Activated CD4-positive, alpha-beta T cell treated with anti-CD3 and anti-CD28 coated beads for 24 hours (primary cell): Measurements from ENCODE around the gene PPP2R1A.
"Not testable (repeated sequence)": the region's sequence is repeated elsewhere in the genome, so short reads cannot be mapped to it uniquely, and the experiment has no call there.

ENCODE experiments used
- DNase-seq, 2 donors: peaks; one replicate each; pipeline ENCODE4 v3.0.0-alpha.2; 2020; ENCODE audit warnings: low read depth in 2 of 2

Gene PPP2R1A

DNA sequence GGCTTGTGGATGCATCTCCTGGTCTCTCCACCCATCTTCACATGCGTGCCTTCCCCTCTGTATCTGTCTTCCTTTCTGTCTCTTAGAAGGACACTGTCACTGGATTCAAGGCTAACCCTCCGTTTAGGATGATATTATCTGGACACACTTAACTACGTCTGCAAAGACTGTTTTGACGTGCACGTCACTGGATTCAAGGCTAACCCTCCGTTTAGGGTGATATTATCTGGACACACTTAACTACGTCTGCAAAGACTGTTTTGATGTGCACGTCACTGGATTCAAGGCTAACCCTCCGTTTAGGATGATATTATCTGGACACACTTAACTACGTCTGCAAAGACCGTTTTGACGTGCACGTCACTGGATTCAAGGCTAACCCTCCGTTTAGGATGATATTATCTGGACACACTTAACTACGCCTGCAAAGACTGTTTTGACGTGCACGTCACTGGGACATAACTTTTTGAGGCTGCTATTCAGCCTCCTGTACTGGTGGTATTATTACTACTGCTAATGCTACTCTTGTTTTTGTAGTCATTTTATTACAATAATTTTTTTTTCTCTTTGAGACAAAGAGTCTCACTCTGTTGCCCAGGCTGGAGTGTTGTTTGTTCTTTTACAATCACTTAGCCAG is 11.0 kb downstream of the PPP2R1A start:
- not testable (repeated sequence) for DNase-seq

- no peak for DNase-seq
Measured at GRCh38 chr19:52206481-52206880, 16.6 kb downstream of the PPP2R1A start.

DNA sequence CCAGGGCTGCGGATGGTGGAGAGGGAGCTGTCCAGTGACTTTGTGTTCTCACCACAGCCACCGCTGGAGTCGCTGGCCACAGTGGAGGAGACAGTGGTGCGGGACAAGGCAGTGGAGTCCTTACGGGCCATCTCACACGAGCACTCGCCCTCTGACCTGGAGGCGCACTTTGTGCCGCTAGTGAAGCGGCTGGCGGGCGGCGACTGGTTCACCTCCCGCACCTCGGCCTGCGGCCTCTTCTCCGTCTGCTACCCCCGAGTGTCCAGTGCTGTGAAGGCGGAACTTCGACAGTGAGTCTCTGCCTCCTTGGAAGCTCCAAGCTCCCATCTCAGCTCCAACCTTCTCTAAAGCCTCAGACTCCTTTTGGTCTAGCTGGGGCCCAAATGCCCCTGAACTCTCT is 21.4 kb downstream of the PPP2R1A start:
- DNase-seq: no peak

- DNase-seq: no peak
Measured at GRCh38 chr19:52211926-52212571, 22.2 kb downstream of the PPP2R1A start.

DNA sequence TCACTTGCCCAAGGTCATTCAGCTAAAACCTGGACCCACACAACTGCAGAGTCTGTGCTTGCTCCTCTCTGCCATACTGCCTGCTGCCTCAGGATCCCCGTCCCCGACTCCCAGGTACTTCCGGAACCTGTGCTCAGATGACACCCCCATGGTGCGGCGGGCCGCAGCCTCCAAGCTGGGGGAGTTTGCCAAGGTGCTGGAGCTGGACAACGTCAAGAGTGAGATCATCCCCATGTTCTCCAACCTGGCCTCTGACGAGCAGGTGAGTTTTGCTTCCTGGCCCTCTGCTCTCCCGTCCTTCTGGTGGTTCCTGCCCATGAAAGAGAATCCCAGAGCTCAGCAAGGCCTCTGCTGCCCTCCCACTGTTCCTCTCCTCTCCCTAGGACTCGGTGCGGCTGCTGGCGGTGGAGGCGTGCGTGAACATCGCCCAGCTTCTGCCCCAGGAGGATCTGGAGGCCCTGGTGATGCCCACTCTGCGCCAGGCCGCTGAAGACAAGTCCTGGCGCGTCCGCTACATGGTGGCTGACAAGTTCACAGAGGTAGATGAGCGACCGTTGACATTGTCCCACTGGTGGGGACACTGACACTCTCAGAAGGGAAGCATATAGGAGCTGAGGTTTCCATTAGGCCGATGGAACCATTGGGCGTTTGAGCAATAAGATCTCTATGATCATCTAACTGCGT is 22.9 kb downstream of the PPP2R1A start:
- DNase-seq: no peak

DNA sequence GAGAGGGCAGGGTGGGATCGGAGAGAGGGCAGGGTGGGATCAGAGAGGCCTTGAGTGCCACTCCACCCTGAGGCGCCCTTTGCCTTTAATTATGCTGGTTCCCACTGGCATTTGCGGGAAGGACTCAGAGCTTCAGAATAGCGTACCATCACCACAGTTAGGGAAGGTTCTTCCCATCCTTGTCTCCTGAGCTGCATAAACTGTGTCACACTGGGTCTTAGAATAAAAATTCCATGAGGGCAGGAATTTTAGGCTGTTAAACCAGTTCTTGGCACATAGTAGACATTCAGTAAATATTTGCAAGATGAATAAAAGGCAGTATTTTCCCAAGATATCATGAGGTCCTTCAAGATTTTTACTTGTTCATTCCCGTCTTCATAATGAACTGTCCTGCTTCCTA is 24.4 kb downstream of the PPP2R1A start:
- DNase-seq: no peak

GRCh38 chr19:52216401-52216800 is 26.5 kb downstream of the PPP2R1A start:
- DNase-seq: no peak

DNA sequence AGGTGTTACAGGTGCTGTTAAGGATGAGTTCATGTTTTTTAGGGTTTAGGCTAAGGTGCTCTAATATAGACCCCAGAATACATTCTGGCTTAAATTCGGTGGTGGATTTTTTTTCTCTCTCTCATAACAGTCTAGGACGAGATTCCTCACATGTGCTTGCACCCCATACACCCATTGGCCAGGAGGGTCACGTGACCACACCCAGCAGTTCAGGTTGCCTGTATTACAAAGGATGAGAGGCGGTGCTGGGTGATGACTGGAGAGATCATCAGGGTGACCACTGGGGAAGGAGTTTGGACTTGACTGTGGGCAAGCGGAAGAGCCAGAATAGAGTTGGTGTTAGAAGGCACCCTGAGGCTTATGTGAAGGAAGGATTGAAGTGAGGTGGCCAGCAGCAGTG is 27.7 kb downstream of the PPP2R1A start:
- no peak for DNase-seq

DNA sequence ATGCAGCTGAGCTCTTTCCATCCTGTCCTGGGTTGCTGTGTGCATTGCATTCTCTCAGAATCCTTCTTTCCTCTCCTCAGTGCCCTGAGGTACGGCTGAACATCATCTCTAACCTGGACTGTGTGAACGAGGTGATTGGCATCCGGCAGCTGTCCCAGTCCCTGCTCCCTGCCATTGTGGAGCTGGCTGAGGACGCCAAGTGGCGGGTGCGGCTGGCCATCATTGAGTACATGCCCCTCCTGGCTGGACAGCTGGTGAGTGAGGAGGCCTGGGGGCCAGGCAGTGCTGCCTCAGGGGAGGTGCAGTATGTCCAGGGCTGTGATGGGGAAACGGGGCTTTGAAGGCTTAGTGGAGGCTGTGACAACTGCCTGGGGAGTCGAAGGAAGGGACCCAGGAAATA is 29.8 kb downstream of the PPP2R1A start:
- DNase-seq: no peak

- DNase-seq: no peak
Measured at GRCh38 chr19:52221031-52221430, 31.2 kb downstream of the PPP2R1A start.

- DNase-seq: no peak
Measured at GRCh38 chr19:52221831-52222375, 32.1 kb downstream of the PPP2R1A start.

- no peak for DNase-seq
Measured at GRCh38 chr19:52224211-52224610, 34.4 kb downstream of the PPP2R1A start.

- DNase-seq: no peak
Measured at GRCh38 chr19:52226652-52227051, 36.8 kb downstream of the PPP2R1A start.

DNA sequence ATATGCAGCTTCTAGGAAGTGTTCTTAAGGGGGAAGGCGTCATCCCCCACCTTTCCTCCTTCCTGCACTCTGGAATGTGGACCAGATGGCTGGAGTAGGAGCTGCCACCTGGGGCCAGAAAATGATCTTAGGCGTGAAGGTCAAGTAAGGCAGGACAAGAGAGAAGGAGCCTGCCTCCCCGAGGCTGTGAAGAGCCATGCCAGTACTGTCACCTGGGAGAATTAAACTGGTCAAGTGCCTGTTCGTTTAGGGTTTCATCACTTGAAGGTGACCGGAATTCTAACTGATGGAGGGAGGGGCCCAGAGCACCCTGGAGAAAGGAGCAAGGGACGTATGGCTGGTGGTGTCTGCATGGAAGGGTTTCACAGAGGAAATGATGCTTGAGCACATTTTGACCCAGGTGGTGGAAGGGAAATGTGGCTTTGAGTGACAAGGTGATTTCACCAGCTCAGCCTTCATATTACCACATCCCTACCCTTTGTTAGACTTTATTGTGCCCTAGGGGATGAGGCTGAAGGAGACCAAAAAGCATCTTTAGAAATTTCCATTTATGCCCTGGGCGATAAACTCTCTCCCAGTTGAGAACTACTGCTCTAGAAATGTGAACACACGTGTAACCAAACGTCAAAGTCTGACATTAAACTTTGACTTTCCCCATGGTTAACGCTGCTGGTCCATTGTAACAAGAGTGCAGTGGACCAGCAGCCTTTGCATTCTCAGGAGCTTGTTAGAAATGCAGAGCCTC is 37.5 kb downstream of the PPP2R1A start:
- DNase-seq: no peak

DNA sequence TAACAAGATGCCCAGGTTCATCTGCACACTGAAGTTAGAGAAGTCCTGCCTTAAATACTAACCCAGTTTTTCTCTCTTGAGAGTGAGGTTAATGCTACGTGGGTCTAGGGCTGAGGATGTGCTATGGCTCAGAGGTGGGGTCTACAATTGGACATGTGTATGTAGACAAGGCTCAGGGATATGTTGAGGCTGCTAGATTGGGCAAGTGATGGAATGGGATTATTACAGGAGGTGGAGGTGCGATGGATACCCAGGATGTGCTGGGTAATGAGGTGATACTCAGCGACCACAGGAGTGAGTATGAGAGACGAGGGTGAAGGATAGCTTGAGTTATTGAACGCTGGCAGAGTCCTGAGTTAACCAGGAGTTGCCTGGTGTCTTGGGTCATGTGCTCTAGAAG is 38.1 kb downstream of the PPP2R1A start:
- no peak for DNase-seq

- no peak for DNase-seq
Measured at GRCh38 chr19:52229524-52229923, 39.7 kb downstream of the PPP2R1A start.

- no peak for DNase-seq
Measured at GRCh38 chr19:52230685-52231084, 40.8 kb downstream of the PPP2R1A start.

DNA sequence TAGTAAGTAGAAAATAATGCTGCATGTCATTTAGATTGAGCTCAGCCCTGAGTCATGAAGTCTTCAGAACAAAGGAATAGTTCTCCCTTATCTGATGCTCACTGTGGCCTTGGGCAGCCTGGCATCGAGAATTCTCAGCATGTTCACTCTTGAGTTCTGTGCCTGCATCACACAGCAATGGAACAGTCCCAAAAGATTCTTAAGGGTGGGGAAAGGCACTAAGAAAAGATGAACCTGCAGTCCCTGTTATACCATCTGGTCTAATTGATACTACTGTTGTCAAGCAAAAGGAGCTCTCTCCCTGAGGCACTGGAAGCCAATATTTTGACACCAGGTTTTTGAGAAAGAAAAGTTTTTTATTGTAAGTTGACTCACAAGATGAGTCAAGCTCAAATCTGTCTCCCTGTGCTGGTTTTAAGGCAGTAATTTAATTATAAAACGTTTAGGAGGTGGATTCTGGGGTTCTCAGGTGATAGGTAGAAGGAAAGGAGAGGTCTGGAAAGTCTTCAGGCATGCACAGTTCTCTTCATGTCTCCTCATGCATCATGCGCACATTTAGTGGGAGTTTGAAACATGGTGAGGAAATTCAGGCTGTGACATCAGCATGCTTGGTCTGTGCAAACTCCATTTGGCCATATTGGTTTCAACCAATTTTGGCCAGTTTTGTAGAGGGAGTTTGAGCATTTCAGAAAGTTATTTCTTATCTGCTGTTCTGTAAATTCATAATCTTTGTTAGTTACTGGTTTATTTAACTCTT is 41.5 kb downstream of the PPP2R1A start:
- DNase-seq: no peak

DNA sequence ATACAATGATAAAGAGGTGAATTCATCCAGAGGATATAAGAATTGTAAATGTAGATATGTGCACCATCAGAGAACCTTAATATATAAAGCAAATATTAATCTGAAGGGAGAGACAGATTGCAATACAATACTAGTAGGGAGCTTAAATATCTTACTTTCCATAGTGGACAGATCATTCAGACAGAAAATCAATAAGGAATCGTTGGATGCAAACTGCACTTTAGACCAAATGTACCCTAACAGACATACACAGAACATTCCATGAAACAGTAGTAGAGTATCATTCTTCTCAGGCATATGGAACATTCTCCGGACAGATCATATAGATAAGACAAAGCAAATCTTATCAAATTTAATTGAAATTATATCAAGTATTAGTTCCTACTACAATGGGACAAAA is 44.6 kb downstream of the PPP2R1A start:
- DNase-seq: no peak

DNA sequence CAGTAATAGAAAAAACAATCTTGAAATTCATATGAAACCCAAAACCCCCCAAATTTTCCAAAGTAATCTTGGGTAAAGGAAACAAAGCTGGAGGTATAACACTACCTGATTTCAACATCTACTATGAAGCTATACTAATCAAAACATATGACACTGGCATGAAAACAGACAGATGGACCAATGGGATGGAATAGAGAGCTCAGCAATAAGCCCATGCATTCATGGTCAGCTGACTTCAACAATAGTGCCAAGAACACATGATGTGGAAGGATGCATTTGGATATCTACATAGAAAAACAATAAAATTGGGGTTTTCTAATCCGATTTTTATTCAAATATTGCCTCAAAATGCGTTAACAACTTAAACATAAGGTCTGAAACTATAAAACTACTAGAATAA is 47.3 kb downstream of the PPP2R1A start:
- no peak for DNase-seq

GRCh38 chr19:52237771-52238400 is 48.0 kb downstream of the PPP2R1A start:
- peak; percentile 26 to 38 for DNase-seq
